SK-N-SH (cell line): ENCODE results near the gene NPRL2. TPM values are rescaled to one million over a fixed set of nuclear protein-coding genes. Genes with fewer than 3 reads are reported as not detected.

Source experiments
- CTCF ChIA-PET: fragments of 300-600, 350-600 bp; formaldehyde crosslinking; extraction: SDS; loops from one replicate; lab custom pipeline; 2021; lab: Yijun Ruan, JAX
- POLR2A ChIA-PET: fragments of 350-600 bp; sonication (Branson Sonifier 250); formaldehyde crosslinking; extraction: SDS; loops from one replicate; lab custom pipeline; 2020; ENCODE audit warnings: antibody characterized with exemption, inconsistent platforms; lab: Yijun Ruan, JAX
- DNase-seq: peaks from one replicate; pipeline ENCODE4 v3.0.0; 2012
- H2AFZ ChIP-seq: fragments of 200-600 bp; sonication (generic); 2 replicates; pipeline ENCODE4 v1.8.1; 2016; ENCODE audit warnings: antibody characterized with exemption, mild to moderate bottlenecking, low read depth
- H3F3A ChIP-seq: fragments of 200-600 bp; sonication (generic); replicated peaks from 2 replicates; pipeline ENCODE3; 2016; ENCODE audit warnings: antibody characterized with exemption, mild to moderate bottlenecking; ENCODE audit not compliant: insufficient read depth
- H3K27ac ChIP-seq, 2 experiments: fragments of 200-500 bp in 1 of 2; fragments of 200-600 bp in 1 of 2; sonication (Bioruptor generic) in 1 of 2; sonication (generic), shearing (Covaris generic) in 1 of 2; 2 replicates each; pipeline versions ENCODE4 v1.5.1 to v1.6.1; 2014 to 2016; ENCODE audit warnings: low read depth in 2 of 2, inconsistent platforms in 1 of 2, low read length in 1 of 2, mild to moderate bottlenecking in 1 of 2, mixed read lengths in 1 of 2
- H3K27me3 ChIP-seq: fragments of 200-600 bp; sonication (generic), shearing (Covaris generic); 2 replicates; pipeline ENCODE4 v1.6.1; 2016; ENCODE audit warnings: mixed run types; ENCODE audit not compliant: insufficient read depth
- H3K36me3 ChIP-seq, 2 experiments: fragments of 200-500 bp in 1 of 2; fragments of 200-600 bp in 1 of 2; sonication (Bioruptor generic) in 1 of 2; sonication (generic) in 1 of 2; replicated peaks in 1 of 2; 2 replicates each; pipeline versions ENCODE3 to v1.5.1; 2014 to 2016; ENCODE audit warnings: low read length in 1 of 2, mild to moderate bottlenecking in 1 of 2; ENCODE audit not compliant: insufficient read depth in 2 of 2, control insufficient read depth in 1 of 2
- H3K4me1 ChIP-seq, 2 experiments: fragments of 200-500 bp in 1 of 2; fragments of 200-600 bp in 1 of 2; sonication (Bioruptor generic) in 1 of 2; sonication (generic), shearing (Covaris generic) in 1 of 2; 2 replicates each; pipeline versions ENCODE4 v1.5.1 to v1.6.1; 2014 to 2016; ENCODE audit warnings: low read depth in 1 of 2, low read length in 1 of 2, mixed run types in 1 of 2; ENCODE audit not compliant: insufficient read depth in 2 of 2, control insufficient read depth in 1 of 2
- H3K4me2 ChIP-seq: fragments of 200-600 bp; sonication (generic), shearing (Covaris generic); 2 replicates; pipeline ENCODE4 v1.6.1; 2017; ENCODE audit warnings: mixed run types
- H3K4me3 ChIP-seq, 2 experiments: fragments of 200-500 bp in 1 of 2; fragments of 200-600 bp in 1 of 2; sonication (Bioruptor generic) in 1 of 2; sonication (generic), shearing (Covaris generic) in 1 of 2; 2 replicates each; pipeline versions ENCODE4 v1.5.1 to v1.8.1; 2014 to 2016; ENCODE audit warnings: low read depth in 2 of 2, inconsistent platforms in 1 of 2, low read length in 1 of 2, mild to moderate bottlenecking in 1 of 2, mixed read lengths in 1 of 2, moderate library complexity in 1 of 2
- H3K79me2 ChIP-seq: fragments of 200-600 bp; sonication (generic); 2 replicates; pipeline ENCODE4 v1.8.1; 2017; ENCODE audit warnings: mild to moderate bottlenecking; ENCODE audit not compliant: insufficient read depth
- H3K9ac ChIP-seq: fragments of 200-600 bp; sonication (generic); 2 replicates; pipeline ENCODE4 v1.6.1; 2017; ENCODE audit warnings: mixed run types
- H3K9me2 ChIP-seq: fragments of 200-600 bp; sonication (generic); 2 replicates; pipeline ENCODE4 v1.6.1; 2017; ENCODE audit warnings: mixed run types
- H3K9me3 ChIP-seq: fragments of 200-600 bp; sonication (generic); 2 replicates; pipeline ENCODE4 v1.6.1; 2017; ENCODE audit warnings: mixed run types, mild to moderate bottlenecking, moderate library complexity
- H4K20me1 ChIP-seq: fragments of 200-600 bp; sonication (generic); 2 replicates; pipeline ENCODE4 v1.6.1; 2017; ENCODE audit warnings: mild to moderate bottlenecking, mixed run types; ENCODE audit not compliant: insufficient read depth
- ELF1 ChIP-seq: IDR thresholded peaks from 2 replicates; pipeline ENCODE4 v1.4.0; 2012
- EP300 ChIP-seq, 2 experiments: IDR thresholded peaks; 2 replicates each; pipeline versions ENCODE4 v1.4.0 to v1.6.1; 2012; ENCODE audit warnings: borderline replicate concordance in 1 of 2, low read depth in 1 of 2, low read length in 1 of 2
- EZH2phosphoT487 ChIP-seq: fragments of 200-600 bp; sonication (generic); IDR thresholded peaks from 2 replicates; pipeline ENCODE4 v1.6.1; 2017; ENCODE audit warnings: low read depth, mixed run types, mild to moderate bottlenecking, antibody characterized with exemption, moderate library complexity, borderline replicate concordance
- FOSL2 ChIP-seq: IDR thresholded peaks from 2 replicates; pipeline ENCODE4 v1.4.0; 2012; ENCODE audit warnings: low read depth, mild to moderate bottlenecking, moderate library complexity, borderline replicate concordance
- FOXJ3 ChIP-seq: sonication (generic); formaldehyde crosslinking; IDR thresholded peaks from 2 replicates; pipeline ENCODE4 v1.5.1; 2020; ENCODE audit warnings: mild to moderate bottlenecking, missing genetic modification reagents
- FOXM1 ChIP-seq: IDR thresholded peaks from 2 replicates; pipeline ENCODE4 v1.4.0; 2012; ENCODE audit warnings: low read depth, mild to moderate bottlenecking
- GABPA ChIP-seq: IDR thresholded peaks from 2 replicates; pipeline ENCODE4 v1.4.0; 2012; ENCODE audit warnings: low read depth, mild to moderate bottlenecking
- IRF3 ChIP-seq: fragments of 150-350 bp; IDR thresholded peaks from 2 replicates; pipeline ENCODE4 v1.6.1; 2016; ENCODE audit warnings: mild to moderate bottlenecking, low read depth, low read length
- JUND ChIP-seq: IDR thresholded peaks from 2 replicates; pipeline ENCODE4 v1.4.0; 2012
- MAX ChIP-seq: IDR thresholded peaks from 2 replicates; pipeline ENCODE4 v1.4.0; 2012; ENCODE audit warnings: low read depth
- MXI1 ChIP-seq: IDR thresholded peaks from 2 replicates; pipeline ENCODE4 v1.6.1; 2012; ENCODE audit warnings: mild to moderate bottlenecking, low read depth, low read length, improper control_type of control experiment
- NRF1 ChIP-seq: IDR thresholded peaks from 2 replicates; pipeline ENCODE4 v1.6.1; 2012; ENCODE audit warnings: low read depth, mild to moderate bottlenecking, low read length
- RAD21 ChIP-seq: IDR thresholded peaks from 2 replicates; pipeline ENCODE4 v1.6.1; 2012; ENCODE audit warnings: mild to moderate bottlenecking, low read length
- RCOR1 ChIP-seq: fragments of 150-350 bp; IDR thresholded peaks from 2 replicates; pipeline ENCODE4 v1.6.1; 2017; ENCODE audit warnings: antibody characterized with exemption, low read length
- SIN3A ChIP-seq: IDR thresholded peaks from 2 replicates; pipeline ENCODE4 v1.6.1; 2012; ENCODE audit warnings: low read depth, mild to moderate bottlenecking, low read length, moderate library complexity, borderline replicate concordance
- SMC3 ChIP-seq: IDR thresholded peaks from 2 replicates; pipeline ENCODE4 v1.6.1; 2012; ENCODE audit warnings: low read depth, low read length, improper control_type of control experiment
- TCF12 ChIP-seq: IDR thresholded peaks from 2 replicates; pipeline ENCODE4 v1.4.0; 2012
- TEAD4 ChIP-seq: IDR thresholded peaks from 2 replicates; pipeline ENCODE4 v1.4.0; 2012; ENCODE audit warnings: mild to moderate bottlenecking, borderline replicate concordance; ENCODE audit not compliant: insufficient read depth
- USF2 ChIP-seq: fragments of 150-350 bp; IDR thresholded peaks from 2 replicates; pipeline ENCODE4 v1.6.1; 2017; ENCODE audit warnings: antibody characterized with exemption, low read length, low read depth, borderline replicate concordance
- YY1 ChIP-seq: IDR thresholded peaks from 2 replicates; pipeline ENCODE4 v1.4.0; 2012; ENCODE audit warnings: low read depth, mild to moderate bottlenecking
- WGBS: methylation state at CpG from one replicate; pipeline ENCODE4 v1.1.6; 2017; ENCODE audit warnings: low lambda C conversion rate; 5-methylcytosine and 5-hydroxymethylcytosine counted together
- polyA plus RNA-seq, 3 experiments: library from polyadenylated mRNA; depleted of rRNA; stranded (reverse); fragments of >200 nt; gene quantifications; 2 replicates each; pipeline ENCODE4 v1.2.3, GENCODE V29; 2012
- TF ChIP-seq, protein P1 (sequence below): fragments of 200-600 bp; sonication (generic); IDR thresholded peaks from 2 replicates; pipeline ENCODE4 v1.6.1; 2017; ENCODE audit warnings: antibody characterized with exemption, mild to moderate bottlenecking, moderate library complexity

The NPRL2 gene
- polyA plus RNA-seq, 1 of the 3 experiments (the other 2 are of a cell fraction): 43.6 TPM

GRCh38 chr3:50365080-50365841 lies 14.7 kb upstream of the NPRL2 start:
- no peaks in the 10 kb centered on the region for H3K79me2 ChIP-seq
- H3K4me3 ChIP-seq: no peak overlapping the region
- H3K9ac ChIP-seq: no peak overlapping the region
- peak; percentile 90 for DNase-seq
- ChIA-PET POLR2A (no interaction called here), CTCF (interaction anchor here (0.8 kb wide), 1 partner anchor 185 kb away, joined by 5 read pairs; no protein-coding TSS in a partner anchor)
- H3K36me3 ChIP-seq: no peaks in the 10 kb centered on the region
- no peaks in the 10 kb centered on the region for H3K9me3 ChIP-seq
- no peak overlapping the region for H3K4me2 ChIP-seq
- 72% methylated on average over 22 of the region's 53 CpGs for WGBS
- no peaks in the 10 kb centered on the region for H3F3A ChIP-seq
- H2AFZ ChIP-seq: no peak overlapping the region
- peak overlapping the region in 1 of 2 experiments; percentile 36; a peak in 1 of 4 replicates for H3K27ac ChIP-seq
- H3K27me3 ChIP-seq: no peaks in the 10 kb centered on the region
- no peaks in the 10 kb centered on the region for H3K9me2 ChIP-seq
- no peaks in the 10 kb centered on the region for H4K20me1 ChIP-seq
- H3K4me1 ChIP-seq: peaks cover 0 to 35% of the 10 kb centered on the region in 2 experiments; a peak in 1 of 4 replicates
- TF ChIP-seq RAD21 (no peak), SIN3A (no peak), JUND (no peak), USF2 (no peak), NRF1 (no peak)
- TF ChIP-seq, protein P1, sequence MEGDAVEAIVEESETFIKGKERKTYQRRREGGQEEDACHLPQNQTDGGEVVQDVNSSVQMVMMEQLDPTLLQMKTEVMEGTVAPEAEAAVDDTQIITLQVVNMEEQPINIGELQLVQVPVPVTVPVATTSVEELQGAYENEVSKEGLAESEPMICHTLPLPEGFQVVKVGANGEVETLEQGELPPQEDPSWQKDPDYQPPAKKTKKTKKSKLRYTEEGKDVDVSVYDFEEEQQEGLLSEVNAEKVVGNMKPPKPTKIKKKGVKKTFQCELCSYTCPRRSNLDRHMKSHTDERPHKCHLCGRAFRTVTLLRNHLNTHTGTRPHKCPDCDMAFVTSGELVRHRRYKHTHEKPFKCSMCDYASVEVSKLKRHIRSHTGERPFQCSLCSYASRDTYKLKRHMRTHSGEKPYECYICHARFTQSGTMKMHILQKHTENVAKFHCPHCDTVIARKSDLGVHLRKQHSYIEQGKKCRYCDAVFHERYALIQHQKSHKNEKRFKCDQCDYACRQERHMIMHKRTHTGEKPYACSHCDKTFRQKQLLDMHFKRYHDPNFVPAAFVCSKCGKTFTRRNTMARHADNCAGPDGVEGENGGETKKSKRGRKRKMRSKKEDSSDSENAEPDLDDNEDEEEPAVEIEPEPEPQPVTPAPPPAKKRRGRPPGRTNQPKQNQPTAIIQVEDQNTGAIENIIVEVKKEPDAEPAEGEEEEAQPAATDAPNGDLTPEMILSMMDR: no peak

GRCh38 chr3:50364573-50365079 lies 14.1 kb upstream of the NPRL2 start:
- TF ChIP-seq RCOR1 (no peak), MXI1 (no peak), GABPA (no peak), FOXJ3 (CRISPR knock-in tag) (no peak), IRF3 (no peak), RAD21 (no peak), EP300 (IDR thresholded peaks at IDR 0.05; ENCODE audit: borderline replicate concordance in 1 of 2, low read depth in 1 of 2, low read length in 1 of 2) (no peak), TCF12 (no peak), TEAD4 (no peak), MAX (no peak), EZH2phosphoT487 (no peak), SMC3 (no peak), ELF1 (no peak), NRF1 (no peak), FOSL2 (no peak), YY1 (no peak), FOXM1 (no peak)
- POLR2A ChIA-PET: no interaction called here
- Histone ChIP-seq H3F3A (no peaks in the 10 kb centered on the region), H3K4me2 (no peak overlapping the region), H3K4me3 (no peak overlapping the region), H3K9me2 (no peaks in the 10 kb centered on the region), H3K27me3 (no peaks in the 10 kb centered on the region), H3K9me3 (no peaks in the 10 kb centered on the region), H3K36me3 (no peaks in the 10 kb centered on the region), H3K9ac (no peak overlapping the region), H3K4me1 (peaks cover 0 to 35% of the 10 kb centered on the region in 2 experiments; a peak in 1 of 4 replicates), H4K20me1 (no peaks in the 10 kb centered on the region), H2AFZ (no peak overlapping the region), H3K27ac (no peak overlapping the region; a peak in 1 of 4 replicates), H3K79me2 (no peaks in the 10 kb centered on the region)
- WGBS: 91% methylated on average over 43 of the region's 48 CpGs
- CTCF ChIA-PET: interaction anchor here (0.9 to 1.4 kb wide), 2 partner anchors 72 to 178 kb away, joined by 3 to 4 read pairs; no protein-coding TSS in a partner anchor
- DNase-seq: no peak
